NK-92 (cell line): ENCODE measurements around the gene GNLY.
"Not testable (repeated sequence)": the region's sequence is repeated elsewhere in the genome, so short reads cannot be mapped to it uniquely, and the experiment has no call there.

Source experiments
- DNase-seq: peaks from one replicate; lab custom pipeline; 2025; ENCODE audit not compliant: unreplicated experiment; lab: John Stamatoyannopoulos, UW

The GNLY gene

GRCh38 chr2:85706599-85707296, 12.6 kb downstream of the GNLY start:
- no peak for DNase-seq

GRCh38 chr2:85707304-85707703, 13.1 kb downstream of the GNLY start:
- no peak for DNase-seq

GRCh38 chr2:85708641-85709040, 14.5 kb downstream of the GNLY start:
- no peak for DNase-seq

GRCh38 chr2:85709401-85709811, 15.2 kb downstream of the GNLY start:
- no peak for DNase-seq

- no peak for DNase-seq
Measured at GRCh38 chr2:85710687-85711577, 16.8 kb downstream of the GNLY start.

- no peak for DNase-seq
Measured at GRCh38 chr2:85711578-85712060, 17.5 kb downstream of the GNLY start.

GRCh38 chr2:85712336-85712735, 18.2 kb downstream of the GNLY start:
- no peak for DNase-seq

GRCh38 chr2:85712849-85713612, 18.9 kb downstream of the GNLY start:
- no peak for DNase-seq

GRCh38 chr2:85713836-85714235, 19.7 kb downstream of the GNLY start:
- no peak for DNase-seq

- DNase-seq, result not testable (repeated sequence)
Measured at GRCh38 chr2:85714421-85714820, 20.3 kb downstream of the GNLY start.

- no peak for DNase-seq
Measured at GRCh38 chr2:85714841-85715240, 20.7 kb downstream of the GNLY start.

- DNase-seq, result no peak
Measured at GRCh38 chr2:85716346-85716914, 22.3 kb downstream of the GNLY start.

- no peak for DNase-seq
Measured at GRCh38 chr2:85717308-85718008, 23.3 kb downstream of the GNLY start.

- no peak for DNase-seq
Measured at GRCh38 chr2:85718009-85718391, 23.8 kb downstream of the GNLY start.

GRCh38 chr2:85718885-85719492, 24.8 kb downstream of the GNLY start:
- DNase-seq, result no peak

GRCh38 chr2:85719609-85720240, 25.6 kb downstream of the GNLY start:
- DNase-seq, result no peak

GRCh38 chr2:85720533-85720932, 26.4 kb downstream of the GNLY start:
- no peak for DNase-seq

GRCh38 chr2:85721641-85722040, 27.5 kb downstream of the GNLY start:
- DNase-seq, result no peak

- DNase-seq, result no peak
Measured at GRCh38 chr2:85722519-85722918, 28.4 kb downstream of the GNLY start.
